PC-3 (cell line): ENCODE data around the gene BIRC3. TPM values are rescaled to one million over a fixed set of nuclear protein-coding genes. Genes with fewer than 3 reads are reported as not detected.
A peak's percentile ranks its signal among the peaks of the same experiment; 100 is the strongest.

ENCODE experiments used
- ATAC-seq: fragments of 200-7000 bp; cut with Tn5 transposase; 2 replicates; pipeline ENCODE4 v1.9.1; 2020; ENCODE audit warnings: mild to moderate bottlenecking, moderate library complexity
- BruUV-seq: library from RNA; stranded (reverse); fragments of 400-500 nt; replicated peaks from 2 replicates; lab custom pipeline; 2021; lab: Mats Ljungman, UMichigan
- CTCF ChIA-PET: fragments of 300-600 bp; sonication (Branson Sonifier 250); formaldehyde crosslinking; loops from one replicate; lab custom pipeline; 2022; ENCODE audit warnings: antibody characterized with exemption; lab: Charles Lee
- POLR2A ChIA-PET: fragments of 300-600 bp; sonication (Branson Sonifier 250); formaldehyde crosslinking; loops from one replicate; lab custom pipeline; 2022; ENCODE audit warnings: antibody characterized with exemption; ENCODE audit not compliant: unreplicated experiment; lab: Charles Lee
- DNase-seq: peaks from one replicate; pipeline ENCODE4 v3.0.0-alpha.2; 2015
- H2AFZ ChIP-seq: fragments of 300-600 bp; sonication (generic); 2 replicates; pipeline ENCODE4 v1.6.0; 2016; ENCODE audit warnings: antibody characterized with exemption, low read length
- H3F3A ChIP-seq: fragments of 300-600 bp; sonication (generic); one replicate; pipeline ENCODE4 v1.6.0; 2017; ENCODE audit warnings: antibody characterized with exemption, low read length, control low read depth, mild to moderate bottlenecking; ENCODE audit not compliant: unreplicated experiment
- H3K27ac ChIP-seq: fragments of 300-600 bp; sonication (generic); 2 replicates; pipeline ENCODE4 v1.5.1; 2016; ENCODE audit warnings: mild to moderate bottlenecking, low read length
- H3K27me3 ChIP-seq: fragments of 300-600 bp; sonication (generic); 2 replicates; pipeline ENCODE4 v1.6.1; 2016; ENCODE audit warnings: low read length, mixed read lengths
- H3K36me3 ChIP-seq: fragments of 300-600 bp; sonication (generic); 2 replicates; pipeline ENCODE4 v1.6.1; 2016; ENCODE audit warnings: low read depth, mixed run types, low read length, mixed read lengths
- H3K4me1 ChIP-seq: fragments of 300-600 bp; sonication (generic); 2 replicates; pipeline ENCODE4 v1.5.1; 2016; ENCODE audit warnings: low read length; ENCODE audit not compliant: insufficient read depth
- H3K4me2 ChIP-seq: fragments of 300-600 bp; sonication (generic); 2 replicates; pipeline ENCODE4 v1.6.0; 2016; ENCODE audit warnings: low read length
- H3K4me3 ChIP-seq: fragments of 300-600 bp; sonication (generic); 2 replicates; pipeline ENCODE4 v1.5.1; 2016; ENCODE audit warnings: mild to moderate bottlenecking, low read length, mixed read lengths
- H3K79me2 ChIP-seq: fragments of 300-600 bp; sonication (generic); 2 replicates; pipeline ENCODE4 v1.6.1; 2017; ENCODE audit warnings: low read length, mixed read lengths
- H3K9ac ChIP-seq: fragments of 300-600 bp; sonication (generic); 2 replicates; pipeline ENCODE4 v1.6.0; 2016; ENCODE audit warnings: mild to moderate bottlenecking, low read length
- H3K9me2 ChIP-seq: fragments of 300-600 bp; sonication (generic); replicated peaks from 2 replicates; pipeline ENCODE4 v1.6.1; 2016; ENCODE audit warnings: mixed run types, low read length, mixed read lengths
- H3K9me3 ChIP-seq: fragments of 300-600 bp; sonication (generic); 2 replicates; pipeline ENCODE4 v1.6.1; 2016; ENCODE audit warnings: low read length, mixed read lengths
- H4K20me1 ChIP-seq: fragments of 300-600 bp; sonication (generic); 2 replicates; pipeline ENCODE4 v1.6.1; 2016; ENCODE audit warnings: low read length, mixed read lengths
- CTCF ChIP-seq: fragments of 300-600 bp; sonication (generic); conservative IDR thresholded peaks from 2 replicates; pipeline ENCODE4 v1.5.1; 2017; ENCODE audit warnings: antibody characterized with exemption, low read depth, mild to moderate bottlenecking, low read length
- EZH2 ChIP-seq: fragments of 300-600 bp; sonication (generic); IDR thresholded peaks from one replicate; pipeline ENCODE4 v1.6.1; 2017; ENCODE audit warnings: antibody characterized with exemption, mild to moderate bottlenecking, low read length; ENCODE audit not compliant: unreplicated experiment
- EZH2phosphoT487 ChIP-seq: fragments of 300-600 bp; sonication (generic); IDR thresholded peaks from 2 replicates; pipeline ENCODE4 v1.6.1; 2018; ENCODE audit warnings: mild to moderate bottlenecking, antibody characterized with exemption, low read length, borderline replicate concordance
- intact Hi-C: fragments of 100-400 bp; cut with micrococcal nuclease; formaldehyde crosslinking; loops from 2 replicates; pipeline ENCODE4 v1.9.0; 2023
- total RNA-seq: library from RNA; depleted of rRNA; stranded (reverse); fragments of >200 nt; gene quantifications from 2 replicates; pipeline ENCODE4 v1.2.3, GENCODE V29; 2014

Gene BIRC3
- total RNA-seq, 1 experiment from 2014 or later, result 4.2 TPM

GRCh38 chr11:102347462-102348370, 30.4 kb downstream of the BIRC3 start:
- TSS peak; percentile 48 for BruUV-seq
- H3K9ac ChIP-seq, result peak overlapping the region; percentile 91

GRCh38 chr11:102357116-102357515, 39.8 kb downstream of the BIRC3 start:
- Histone ChIP-seq H3K4me1 (no peaks in the 10 kb centered on the region), H3K4me2 (no peak overlapping the region), H3K27me3 (no peaks in the 10 kb centered on the region), H3K36me3 (peaks cover 21% of the 10 kb centered on the region), H3K79me2 (peaks cover 50% of the 10 kb centered on the region), H3K4me3 (no peak overlapping the region), H3K9ac (no peak overlapping the region), H3K9me2 (no peaks in the 10 kb centered on the region), H2AFZ (no peak overlapping the region), H3K9me3 (no peaks in the 10 kb centered on the region), H4K20me1 (no peaks in the 10 kb centered on the region), H3F3A (no peaks in the 10 kb centered on the region), H3K27ac (no peak overlapping the region)
- CTCF ChIA-PET, result no interaction called here
- BruUV-seq, result no TSS peak
- intact Hi-C loops, result no loop called here
- TF ChIP-seq EZH2phosphoT487, result no peak
- POLR2A ChIA-PET, result no interaction called here
- ATAC-seq (no peak), DNase-seq (no peak)

More at GRCh38 chr11:102347462-102348370, 30.4 kb downstream of the BIRC3 start:
- peaks cover 34% of the 10 kb centered on the region for H3K4me1 ChIP-seq
- intact Hi-C loops, result loop anchor here (1.0 to 10.0 kb wide), 7 partner anchors 30 to 433 kb away; partner anchors contain the start of genes ANGPTL5, BIRC3, CEP126 and TMEM123
- ATAC-seq, result peak; percentile 41
- H3K4me2 ChIP-seq, result peak overlapping the region; percentile 84
- peaks cover 14% of the 10 kb centered on the region; the same call in 1 of the 2 replicates for H3K36me3 ChIP-seq
- peak overlapping the region; percentile 88 for H3K4me3 ChIP-seq
- H2AFZ ChIP-seq, result peak overlapping the region; percentile 86
- peaks cover 44% of the 10 kb centered on the region for H3K79me2 ChIP-seq
- no peaks in the 10 kb centered on the region for H3K9me2 ChIP-seq
- peak; percentile 60 for DNase-seq
- H3K9me3 ChIP-seq, result no peaks in the 10 kb centered on the region
- POLR2A ChIA-PET, result no interaction called here
- CTCF ChIA-PET, result no interaction called here
- TF ChIP-seq CTCF, result no peak
- TF ChIP-seq EZH2phosphoT487, result no peak
- TF ChIP-seq EZH2, result no peak
- peak overlapping the region; percentile 90 for H3K27ac ChIP-seq
- H3K27me3 ChIP-seq, result no peaks in the 10 kb centered on the region
- peaks cover 9% of the 10 kb centered on the region for H4K20me1 ChIP-seq
- peaks cover 6% of the 10 kb centered on the region for H3F3A ChIP-seq

- Histone ChIP-seq H3K4me2 (no peak overlapping the region), H3F3A (no peaks in the 10 kb centered on the region), H4K20me1 (no peaks in the 10 kb centered on the region), H3K9me3 (no peaks in the 10 kb centered on the region), H3K9me2 (no peaks in the 10 kb centered on the region), H3K4me3 (no peak overlapping the region), H3K4me1 (no peaks in the 10 kb centered on the region), H3K27me3 (no peaks in the 10 kb centered on the region), H3K9ac (no peak overlapping the region), H3K79me2 (peaks cover 41% of the 10 kb centered on the region), H3K27ac (no peak overlapping the region), H2AFZ (no peak overlapping the region), H3K36me3 (peaks cover 23% of the 10 kb centered on the region)
- DNase-seq, result no peak
- BruUV-seq, result no TSS peak
- ChIA-PET CTCF (interaction anchor here (0.5 kb wide), 1 partner anchor 30 kb away, joined by 7 read pairs; no protein-coding TSS in a partner anchor), POLR2A (no interaction called here)
- intact Hi-C loops, result no loop called here
- no peak for ATAC-seq
- TF ChIP-seq CTCF (no peak), EZH2 (no peak), EZH2phosphoT487 (no peak)
These were observed 42.1 kb downstream of the BIRC3 start for GRCh38 chr11:102359372-102359771.
